HUDEP-2 (cell line): Measurements from ENCODE around the gene HPCAL4.

ENCODE experiments used
- DNase-seq, 76 experiments: peaks; one replicate each; lab custom pipeline; 2025; ENCODE audit not compliant: unreplicated experiment in 76 of 76; lab: John Stamatoyannopoulos, UW

Gene HPCAL4

GRCh38 chr1:39704757-39705156, 13.5 kb upstream of the HPCAL4 start:
- DNase-seq = no peak

GRCh38 chr1:39701049-39701439, 9.8 kb upstream of the HPCAL4 start:
- no peak for DNase-seq

- no peak for DNase-seq
Measured at GRCh38 chr1:39700348-39700747, 9.1 kb upstream of the HPCAL4 start.

GRCh38 chr1:39699419-39699818, 8.2 kb upstream of the HPCAL4 start:
- no peak for DNase-seq

- DNase-seq = no peak
Measured at GRCh38 chr1:39698568-39698967, 7.3 kb upstream of the HPCAL4 start.

- no peak for DNase-seq
Measured at GRCh38 chr1:39696448-39696847, 5.2 kb upstream of the HPCAL4 start.

GRCh38 chr1:39695016-39695415, 3.8 kb upstream of the HPCAL4 start:
- DNase-seq = no peak

- DNase-seq = no peak
Measured at GRCh38 chr1:39694026-39694425, 2.8 kb upstream of the HPCAL4 start.

- peak in 1 of 76 experiments; percentile 1 for DNase-seq
Measured at GRCh38 chr1:39692152-39693074, 1.2 kb upstream of the HPCAL4 start.

- DNase-seq = no peak
Measured at GRCh38 chr1:39690794-39691382, 345 bp downstream of the HPCAL4 start.

GRCh38 chr1:39690225-39690624, 1.0 kb downstream of the HPCAL4 start:
- DNase-seq = no peak

- no peak for DNase-seq
Measured at GRCh38 chr1:39689635-39690034, 1.6 kb downstream of the HPCAL4 start.

GRCh38 chr1:39689214-39689613, 2.0 kb downstream of the HPCAL4 start:
- no peak for DNase-seq

- DNase-seq = no peak
Measured at GRCh38 chr1:39688706-39689105, 2.5 kb downstream of the HPCAL4 start.

GRCh38 chr1:39687243-39687642, 4.0 kb downstream of the HPCAL4 start:
- DNase-seq = no peak

GRCh38 chr1:39685071-39685470, 6.2 kb downstream of the HPCAL4 start:
- DNase-seq = no peak

- DNase-seq = no peak
Measured at GRCh38 chr1:39684313-39684664, 6.9 kb downstream of the HPCAL4 start.

- no peak for DNase-seq
Measured at GRCh38 chr1:39683591-39684312, 7.5 kb downstream of the HPCAL4 start.

GRCh38 chr1:39681999-39682398, 9.2 kb downstream of the HPCAL4 start:
- DNase-seq = no peak

GRCh38 chr1:39681294-39681693, 9.9 kb downstream of the HPCAL4 start:
- DNase-seq = no peak

GRCh38 chr1:39680751-39681150, 10.5 kb downstream of the HPCAL4 start:
- no peak for DNase-seq

- no peak for DNase-seq
Measured at GRCh38 chr1:39679821-39680220, 11.4 kb downstream of the HPCAL4 start.
